Mesendoderm (in vitro differentiated cells): ENCODE measurements around the gene IPP.
"Not testable (repeated sequence)": the region's sequence is repeated elsewhere in the genome, so short reads cannot be mapped to it uniquely, and the experiment has no call there.

Experiments
- DNase-seq: peaks from one replicate; pipeline ENCODE4 v3.0.0; 2013
- H2AK5ac ChIP-seq: 2 replicates; pipeline ENCODE4 v1.6.1; 2013; ENCODE audit warnings: low read length, inconsistent platforms
- H2BK120ac ChIP-seq: 2 replicates; pipeline ENCODE4 v1.6.1; 2013; ENCODE audit warnings: low read depth, mild to moderate bottlenecking, low read length, moderate library complexity, mixed read lengths
- H2BK15ac ChIP-seq: replicated peaks from 2 replicates; pipeline ENCODE4 v1.6.1; 2013; ENCODE audit warnings: low read depth, mild to moderate bottlenecking, moderate library complexity
- H2BK5ac ChIP-seq: 2 replicates; pipeline ENCODE4 v1.6.1; 2013; ENCODE audit warnings: low read length, inconsistent platforms
- H3K18ac ChIP-seq: 2 replicates; pipeline ENCODE4 v1.6.1; 2013; ENCODE audit warnings: mild to moderate bottlenecking, low read length, mixed read lengths
- H3K23ac ChIP-seq: one replicate; pipeline ENCODE4 v1.6.1; 2013; ENCODE audit warnings: low read length
- H3K27ac ChIP-seq: 2 replicates; pipeline ENCODE4 v1.5.1; 2013; ENCODE audit warnings: low read depth, mild to moderate bottlenecking, inconsistent platforms, low read length, moderate library complexity
- H3K27me3 ChIP-seq: 2 replicates; pipeline ENCODE4 v1.6.1; 2013; ENCODE audit warnings: low read length, control low read depth, mild to moderate bottlenecking, inconsistent platforms; ENCODE audit not compliant: insufficient read depth, poor library complexity
- H3K36me3 ChIP-seq: 2 replicates; pipeline ENCODE4 v1.6.1; 2013; ENCODE audit warnings: low read length, inconsistent platforms; ENCODE audit not compliant: control insufficient read depth, insufficient read depth
- H3K4ac ChIP-seq: one replicate; pipeline ENCODE4 v1.6.1; 2013; ENCODE audit warnings: low read depth, mild to moderate bottlenecking, low read length, moderate library complexity
- H3K4me1 ChIP-seq: 2 replicates; pipeline ENCODE4 v1.6.1; 2013; ENCODE audit warnings: low read depth, low read length, inconsistent platforms; ENCODE audit not compliant: control insufficient read depth
- H3K4me2 ChIP-seq: 2 replicates; pipeline ENCODE4 v1.6.1; 2013; ENCODE audit warnings: low read length
- H3K4me3 ChIP-seq: 2 replicates; pipeline ENCODE4 v1.5.1; 2013; ENCODE audit warnings: mild to moderate bottlenecking, low read length
- H3K56ac ChIP-seq: one replicate; pipeline ENCODE4 v1.6.1; 2013; ENCODE audit warnings: low read length
- H3K79me1 ChIP-seq: 2 replicates; pipeline ENCODE4 v1.6.1; 2013; ENCODE audit warnings: low read length, inconsistent platforms
- H3K79me2 ChIP-seq: 2 replicates; pipeline ENCODE4 v1.6.1; 2013; ENCODE audit warnings: mild to moderate bottlenecking, low read length; ENCODE audit not compliant: control insufficient read depth, insufficient read depth
- H3K9ac ChIP-seq: 2 replicates; pipeline ENCODE4 v1.6.1; 2013; ENCODE audit warnings: low read length, inconsistent platforms
- H4K5ac ChIP-seq: one replicate; pipeline ENCODE4 v1.6.1; 2013; ENCODE audit warnings: low read length
- H4K8ac ChIP-seq: one replicate; pipeline ENCODE4 v1.6.1; 2013; ENCODE audit warnings: low read depth, mild to moderate bottlenecking, control low read depth, low read length, moderate library complexity
- WGBS: extraction: QIAGEN DNeasy Blood & Tissue Kit; methylation state at CpG from one replicate; pipeline ENCODE4 v1.1.7; 2013; ENCODE audit warnings: low lambda C conversion rate, missing lambda C conversion rate; ENCODE audit not compliant: insufficient coverage; ENCODE audit errors: extremely low coverage; 5-methylcytosine and 5-hydroxymethylcytosine counted together

IPP gene

DNA sequence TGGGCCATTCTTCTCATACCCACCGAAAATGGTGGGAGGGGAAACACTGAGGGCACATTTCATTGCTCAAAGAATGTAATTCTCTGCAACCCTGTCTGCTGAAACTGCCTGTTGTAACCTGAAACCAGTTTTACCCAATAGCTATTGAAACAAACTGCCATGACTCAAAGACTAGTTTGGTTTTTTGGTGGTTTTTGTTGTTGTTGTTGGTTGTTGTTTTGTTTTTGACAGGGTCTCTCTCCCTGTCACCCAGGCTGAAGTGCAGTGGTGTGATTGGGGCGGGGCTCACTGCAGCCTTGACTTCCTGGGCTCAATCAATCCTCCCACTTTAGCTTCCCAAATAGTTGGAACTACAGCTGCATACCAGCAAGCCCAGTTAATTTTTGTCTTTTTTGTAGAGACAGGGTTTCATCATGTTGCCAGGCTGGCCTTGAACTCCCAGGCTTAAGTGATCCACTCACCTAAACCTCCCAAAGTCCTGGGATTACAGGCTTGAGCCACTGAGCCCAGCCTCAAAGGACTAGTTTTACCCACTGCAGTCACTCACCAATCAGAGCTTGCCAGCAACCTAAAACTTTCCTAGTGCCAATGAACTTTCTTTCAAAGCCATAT is 2.1 kb upstream of the IPP start:
- Histone ChIP-seq H3K36me3 (no peaks in the 10 kb centered on the region), H2AK5ac (no peak overlapping the region), H2BK5ac (no peak overlapping the region), H3K56ac (no peak overlapping the region), H4K5ac (no peak overlapping the region), H3K4me2 (no peak overlapping the region), H4K8ac (no peak overlapping the region), H3K23ac (no peak overlapping the region), H3K79me1 (no peaks in the 10 kb centered on the region), H2BK15ac (no peak overlapping the region), H3K27ac (no peak overlapping the region), H3K18ac (no peak overlapping the region), H3K4ac (no peak overlapping the region), H3K4me3 (no peak overlapping the region), H3K79me2 (no peaks in the 10 kb centered on the region), H3K9ac (no peak overlapping the region), H3K27me3 (no peaks in the 10 kb centered on the region), H3K4me1 (no peaks in the 10 kb centered on the region), H2BK120ac (no peak overlapping the region)
- DNase-seq: no peak
- WGBS: no CpG with 5 or more reads among the region's 2 CpGs

DNA sequence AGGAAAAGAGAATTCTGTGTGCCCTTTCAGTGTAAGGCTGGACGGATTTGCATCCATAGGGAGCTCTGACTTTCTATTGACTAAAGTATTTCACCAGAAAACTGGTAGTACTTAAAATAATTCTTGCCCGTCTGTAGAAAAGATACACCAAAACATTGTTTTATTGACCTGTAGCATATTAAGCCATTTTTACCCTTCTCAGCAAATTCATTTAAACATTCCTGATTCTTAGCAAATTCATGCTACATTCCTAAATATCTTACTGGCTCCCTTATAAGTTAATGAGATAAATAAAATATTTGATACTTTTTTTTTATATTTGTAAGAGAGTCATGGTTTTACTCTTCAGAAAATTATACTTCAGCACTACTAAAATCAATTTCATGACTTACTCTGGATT is 1.6 kb upstream of the IPP start:
- H4K8ac ChIP-seq: no peak overlapping the region
- no peak overlapping the region for H3K23ac ChIP-seq
- no peaks in the 10 kb centered on the region for H3K4me1 ChIP-seq
- no peak overlapping the region for H2AK5ac ChIP-seq
- H2BK120ac ChIP-seq: no peak overlapping the region
- no peak overlapping the region for H3K9ac ChIP-seq
- DNase-seq: no peak
- H3K4me3 ChIP-seq: no peak overlapping the region
- WGBS: no CpG with 5 or more reads among the region's 2 CpGs
- H4K5ac ChIP-seq: no peak overlapping the region
- H2BK15ac ChIP-seq: no peak overlapping the region
- no peaks in the 10 kb centered on the region for H3K79me2 ChIP-seq
- no peak overlapping the region for H2BK5ac ChIP-seq
- no peak overlapping the region for H3K4me2 ChIP-seq
- H3K4ac ChIP-seq: no peak overlapping the region
- no peaks in the 10 kb centered on the region for H3K79me1 ChIP-seq
- H3K56ac ChIP-seq: no peak overlapping the region
- H3K36me3 ChIP-seq: no peaks in the 10 kb centered on the region
- H3K18ac ChIP-seq: no peak overlapping the region
- H3K27me3 ChIP-seq: no peaks in the 10 kb centered on the region
- no peak overlapping the region for H3K27ac ChIP-seq

DNA sequence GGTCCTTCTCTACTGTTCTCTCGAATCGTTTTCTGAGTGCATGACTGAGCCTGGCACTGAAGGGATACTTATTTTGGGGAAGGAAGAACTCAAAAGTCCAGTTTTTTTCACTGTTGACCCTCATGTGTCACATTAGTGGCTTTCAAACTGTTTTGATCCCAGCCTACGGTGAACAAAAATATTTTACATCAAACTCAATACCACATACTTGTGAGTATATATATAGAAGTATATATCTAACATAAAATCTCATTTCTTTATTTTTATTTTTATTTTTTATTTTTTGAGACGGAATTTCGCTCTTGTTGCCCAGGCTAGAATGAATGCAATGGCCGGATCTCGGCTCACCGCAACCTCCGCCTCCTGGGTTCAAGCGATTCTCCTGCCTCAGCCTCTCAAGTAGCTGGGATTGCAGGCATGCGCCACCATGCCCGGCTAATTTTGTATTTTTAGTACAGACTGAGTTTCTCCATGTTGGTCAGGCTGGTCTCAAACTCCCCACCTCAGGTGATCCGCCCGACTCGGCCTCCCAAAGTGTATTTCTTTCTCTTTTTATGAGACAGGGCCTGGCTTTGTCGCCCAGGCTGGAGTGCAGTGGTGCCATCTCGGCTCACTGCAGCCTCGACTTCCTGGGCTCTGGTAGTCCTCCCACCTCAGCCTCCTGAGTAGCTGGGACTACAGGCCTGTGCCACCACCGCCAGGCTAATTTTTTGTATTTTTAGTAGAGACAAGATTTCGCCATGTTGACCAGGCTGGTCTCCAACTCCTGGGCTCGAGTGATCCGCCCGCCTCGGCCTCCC is 786 bp upstream of the IPP start:
- H3K23ac ChIP-seq, H3K4ac ChIP-seq, H2BK15ac ChIP-seq, H2AK5ac ChIP-seq, H3K79me2 ChIP-seq, H4K8ac ChIP-seq, H3K27me3 ChIP-seq, H3K4me1 ChIP-seq, H3K79me1 ChIP-seq, H2BK120ac ChIP-seq, H3K36me3 ChIP-seq, DNase-seq, H3K18ac ChIP-seq: not testable (repeated sequence)
- H3K9ac ChIP-seq: peak overlapping the region; percentile 90
- H3K4me2 ChIP-seq: peak overlapping the region; percentile 43
- peak overlapping the region; percentile 24 for H3K27ac ChIP-seq
- peak overlapping the region; percentile 2 for H3K4me3 ChIP-seq
- H4K5ac ChIP-seq: peak overlapping the region; percentile 92
- peak overlapping the region; percentile 92 for H3K56ac ChIP-seq
- no CpG with 5 or more reads among the region's 24 CpGs for WGBS
- H2BK5ac ChIP-seq: peak overlapping the region; percentile 81

DNA sequence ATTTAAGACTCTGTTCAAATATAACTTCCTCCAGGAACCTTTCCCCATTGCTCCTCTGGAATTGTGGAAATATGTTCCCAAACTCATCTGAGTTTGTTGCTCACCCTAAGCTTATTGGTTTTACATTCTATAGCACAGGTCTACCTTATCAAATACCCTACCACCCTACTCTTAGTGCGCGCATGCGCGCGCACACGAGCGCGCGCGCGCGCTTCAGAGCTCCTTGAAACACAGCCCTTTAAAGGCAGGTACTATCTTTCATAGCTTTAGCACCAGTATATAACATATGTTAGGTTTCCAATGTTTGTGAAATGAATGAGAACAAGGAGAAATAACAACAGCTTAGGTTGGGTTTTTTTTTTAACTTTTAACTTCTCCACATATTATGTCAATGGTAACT is 3.5 kb downstream of the IPP start:
- Histone ChIP-seq H2AK5ac (no peak overlapping the region), H3K4me1 (no peaks in the 10 kb centered on the region), H3K79me2 (no peaks in the 10 kb centered on the region), H3K4ac (no peak overlapping the region), H3K18ac (no peak overlapping the region), H3K4me3 (no peak overlapping the region), H3K4me2 (no peak overlapping the region), H2BK15ac (no peak overlapping the region), H3K79me1 (no peaks in the 10 kb centered on the region), H3K23ac (no peak overlapping the region), H3K27ac (no peak overlapping the region), H3K36me3 (no peaks in the 10 kb centered on the region), H2BK120ac (no peak overlapping the region), H3K56ac (no peak overlapping the region), H3K9ac (no peak overlapping the region), H2BK5ac (no peak overlapping the region), H3K27me3 (no peaks in the 10 kb centered on the region), H4K8ac (no peak overlapping the region), H4K5ac (no peak overlapping the region)
- DNase-seq: no peak
- WGBS: no CpG with 5 or more reads among the region's 12 CpGs

DNA sequence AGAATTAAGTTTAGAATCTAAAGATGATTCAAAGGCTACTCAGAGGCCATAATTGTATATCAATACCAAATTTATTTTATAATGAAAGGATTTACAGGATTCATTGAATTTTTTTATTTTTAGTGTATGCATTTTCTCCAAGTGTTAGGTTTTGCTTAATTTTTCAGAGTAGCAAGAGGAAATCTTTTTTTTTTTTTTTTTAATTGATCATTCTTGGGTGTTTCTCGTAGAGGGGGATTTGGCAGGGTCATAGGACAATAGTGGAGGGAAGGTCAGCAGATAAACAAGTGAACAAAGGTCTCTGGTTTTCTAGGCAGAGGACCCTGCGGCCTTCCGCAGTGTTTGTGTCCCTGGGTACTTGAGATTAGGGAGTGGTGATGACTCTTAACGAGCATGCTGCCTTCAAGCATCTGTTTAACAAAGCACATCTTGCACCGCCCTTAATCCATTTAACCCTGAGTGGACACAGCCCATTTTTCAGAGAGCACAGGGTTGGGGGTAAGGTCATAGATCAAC is 10.8 kb downstream of the IPP start:
- H3K9ac ChIP-seq, H3K79me1 ChIP-seq, H3K27me3 ChIP-seq, H3K4me1 ChIP-seq, H2BK5ac ChIP-seq, H3K79me2 ChIP-seq, H4K8ac ChIP-seq, H2BK15ac ChIP-seq, H3K4me2 ChIP-seq, H3K56ac ChIP-seq, DNase-seq, H2AK5ac ChIP-seq, H3K36me3 ChIP-seq, H2BK120ac ChIP-seq, H3K27ac ChIP-seq, H3K4ac ChIP-seq, H3K18ac ChIP-seq, H3K23ac ChIP-seq, H4K5ac ChIP-seq, H3K4me3 ChIP-seq: not testable (repeated sequence)
- WGBS: no CpG with 5 or more reads among the region's 5 CpGs
